Thoracic aorta (tissue), 2 donors: ENCODE data around the gene DHRSX. TPM values are rescaled to one million over a fixed set of nuclear protein-coding genes. Genes with fewer than 3 reads are reported as not detected.
"Not testable (repeated sequence)": the region's sequence is repeated elsewhere in the genome, so short reads cannot be mapped to it uniquely, and the experiment has no call there.

Experiments
- ATAC-seq: fragments of 150-250 bp; one replicate; pipeline ENCODE4 v1.8.0; 2017; ENCODE audit warnings: low read depth; ENCODE audit not compliant: insufficient number of reproducible peaks, low FRiP score
- DNase-seq: peaks from one replicate; pipeline ENCODE4 v3.0.0-alpha.2; 2020; ENCODE audit warnings: low spot score
- H3K27ac ChIP-seq, 2 donors: fragments of 200-600 bp; sonication (generic); 1 replicate in 1 of 2; 2 replicates in 1 of 2; pipeline ENCODE4 v1.5.1; 2016; ENCODE audit warnings: mild to moderate bottlenecking in 2 of 2, moderate library complexity in 2 of 2
- H3K27me3 ChIP-seq: fragments of 200-600 bp; sonication (generic); replicated peaks from 2 replicates; pipeline ENCODE4 v1.6.0; 2016; ENCODE audit warnings: mild to moderate bottlenecking; ENCODE audit not compliant: insufficient read depth
- H3K36me3 ChIP-seq: fragments of 200-600 bp; sonication (generic); one replicate; pipeline ENCODE4 v1.5.1; 2016
- H3K4me1 ChIP-seq, 2 donors: fragments of 200-600 bp; sonication (generic); 1 replicate in 1 of 2; 2 replicates in 1 of 2; pipeline versions ENCODE4 v1.5.1 to v1.6.0; 2016; ENCODE audit warnings: low read depth in 2 of 2, mild to moderate bottlenecking in 1 of 2; ENCODE audit not compliant: control insufficient read depth in 1 of 2
- H3K4me3 ChIP-seq: fragments of 200-600 bp; sonication (generic); 2 replicates; pipeline ENCODE4 v1.5.1; 2016; ENCODE audit warnings: mild to moderate bottlenecking
- H3K9me3 ChIP-seq: fragments of 200-600 bp; sonication (generic); 2 replicates; pipeline ENCODE4 v1.5.1; 2016
- total RNA-seq, 2 donors: library from RNA; depleted of rRNA; stranded (reverse); fragments of >200 nt; gene quantifications; one replicate each; pipeline versions ENCODE4 v1.1.0 to v1.2.3, GENCODE V29; 2016
- TF ChIP-seq, protein P1 (sequence below): fragments of 200-600 bp; sonication (generic); IDR thresholded peaks from one replicate; pipeline ENCODE4 v1.5.1; 2019; ENCODE audit warnings: antibody characterized with exemption

DHRSX gene
- total RNA-seq, 2 donors from 2014 or later, result 14.9 to 16.8 TPM

- Histone ChIP-seq H3K4me1 (no peaks in the 10 kb centered on the region), H3K36me3 (peaks cover 4% of the 10 kb centered on the region), H3K9me3 (no peaks in the 10 kb centered on the region), H3K4me3 (no peak overlapping the region), H3K27ac (no peak overlapping the region), H3K27me3 (no peaks in the 10 kb centered on the region)
- ATAC-seq (no peak), DNase-seq (no peak)
- TF ChIP-seq, protein P1, sequence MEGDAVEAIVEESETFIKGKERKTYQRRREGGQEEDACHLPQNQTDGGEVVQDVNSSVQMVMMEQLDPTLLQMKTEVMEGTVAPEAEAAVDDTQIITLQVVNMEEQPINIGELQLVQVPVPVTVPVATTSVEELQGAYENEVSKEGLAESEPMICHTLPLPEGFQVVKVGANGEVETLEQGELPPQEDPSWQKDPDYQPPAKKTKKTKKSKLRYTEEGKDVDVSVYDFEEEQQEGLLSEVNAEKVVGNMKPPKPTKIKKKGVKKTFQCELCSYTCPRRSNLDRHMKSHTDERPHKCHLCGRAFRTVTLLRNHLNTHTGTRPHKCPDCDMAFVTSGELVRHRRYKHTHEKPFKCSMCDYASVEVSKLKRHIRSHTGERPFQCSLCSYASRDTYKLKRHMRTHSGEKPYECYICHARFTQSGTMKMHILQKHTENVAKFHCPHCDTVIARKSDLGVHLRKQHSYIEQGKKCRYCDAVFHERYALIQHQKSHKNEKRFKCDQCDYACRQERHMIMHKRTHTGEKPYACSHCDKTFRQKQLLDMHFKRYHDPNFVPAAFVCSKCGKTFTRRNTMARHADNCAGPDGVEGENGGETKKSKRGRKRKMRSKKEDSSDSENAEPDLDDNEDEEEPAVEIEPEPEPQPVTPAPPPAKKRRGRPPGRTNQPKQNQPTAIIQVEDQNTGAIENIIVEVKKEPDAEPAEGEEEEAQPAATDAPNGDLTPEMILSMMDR, result no peak
These were observed 274.6 kb downstream of the DHRSX start for GRCh38 chrX:2226182-2226581.

DNA sequence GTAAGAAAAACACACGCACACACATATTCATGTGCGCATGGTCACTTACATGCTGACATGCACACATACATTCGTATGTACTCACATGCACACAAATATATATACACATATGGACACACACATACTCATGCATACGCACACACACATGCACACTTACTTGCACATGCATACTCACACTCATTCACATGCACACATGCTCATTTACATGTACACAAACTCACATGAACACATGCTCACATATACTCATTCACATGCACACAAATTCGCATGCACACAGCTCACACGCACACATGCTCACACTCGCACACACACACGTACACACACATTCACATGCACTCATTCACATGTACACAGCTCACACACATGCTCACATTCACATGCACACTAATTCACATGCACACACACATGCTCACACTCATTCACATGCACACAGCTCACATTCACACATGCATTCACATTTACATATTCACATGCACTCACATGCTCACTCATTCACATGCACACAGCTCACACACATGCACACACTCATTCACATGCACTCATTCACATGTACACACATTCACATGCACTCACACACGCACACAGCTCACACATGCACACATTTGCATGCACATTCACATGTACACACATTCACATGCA lies 276.1 kb downstream of the DHRSX start:
- ATAC-seq, result no peak
- H3K9me3 ChIP-seq, result peaks cover 4% of the 10 kb centered on the region
- no peak overlapping the region for H3K27ac ChIP-seq
- H3K36me3 ChIP-seq, result peaks cover 16% of the 10 kb centered on the region
- no peak overlapping the region for H3K4me3 ChIP-seq
- DNase-seq, result no peak
- H3K27me3 ChIP-seq, result no peaks in the 10 kb centered on the region
- H3K4me1 ChIP-seq, result no peaks in the 10 kb centered on the region
- TF ChIP-seq, protein P1, result no peak

DNA sequence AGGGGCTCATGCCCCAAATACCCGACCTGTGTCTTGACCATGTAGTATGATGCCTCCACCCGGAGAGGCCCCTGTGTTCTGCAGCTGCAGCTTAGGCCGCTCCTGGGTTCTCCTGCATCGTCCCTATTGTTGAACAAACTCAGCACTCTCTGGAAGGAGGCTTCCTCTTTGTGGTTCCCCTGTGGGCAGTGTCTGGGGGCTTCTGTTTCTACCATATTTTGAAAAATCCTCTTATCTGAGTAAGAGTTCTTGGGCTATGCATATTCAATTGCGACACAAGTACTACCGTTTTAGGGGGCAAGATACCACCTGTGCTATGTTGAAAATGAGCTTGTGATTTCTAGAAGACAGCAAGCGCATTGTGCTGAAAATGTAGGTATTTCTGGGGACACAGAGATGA lies 276.6 kb downstream of the DHRSX start:
- H3K4me3 ChIP-seq, result no peak overlapping the region
- TF ChIP-seq, protein P1, result no peak
- no peaks in the 10 kb centered on the region for H3K27me3 ChIP-seq
- H3K4me1 ChIP-seq, result no peaks in the 10 kb centered on the region
- peaks cover 17% of the 10 kb centered on the region for H3K36me3 ChIP-seq
- peaks cover 8% of the 10 kb centered on the region for H3K9me3 ChIP-seq
- DNase-seq (no peak), ATAC-seq (no peak)
- no peak overlapping the region for H3K27ac ChIP-seq

GRCh38 chrX:2220829-2221567 lies 279.8 kb downstream of the DHRSX start:
- TF ChIP-seq, protein P1, result no peak
- Histone ChIP-seq H3K4me1 (no peaks in the 10 kb centered on the region), H3K4me3 (no peak overlapping the region), H3K27ac (no peak overlapping the region), H3K27me3 (no peaks in the 10 kb centered on the region), H3K9me3 (peaks cover 10% of the 10 kb centered on the region), H3K36me3 (peaks cover 17% of the 10 kb centered on the region)
- no peak for DNase-seq
- ATAC-seq, result no peak

- no peak overlapping the region for H3K4me3 ChIP-seq
- H3K27me3 ChIP-seq, result no peaks in the 10 kb centered on the region
- H3K9me3 ChIP-seq, result peaks cover 11% of the 10 kb centered on the region
- TF ChIP-seq, protein P1, result no peak
- DNase-seq (no peak), ATAC-seq (no peak)
- peaks cover 17% of the 10 kb centered on the region for H3K36me3 ChIP-seq
- no peaks in the 10 kb centered on the region for H3K4me1 ChIP-seq
- H3K27ac ChIP-seq, result no peak overlapping the region
These were observed 280.5 kb downstream of the DHRSX start for GRCh38 chrX:2220296-2220695.

DNA sequence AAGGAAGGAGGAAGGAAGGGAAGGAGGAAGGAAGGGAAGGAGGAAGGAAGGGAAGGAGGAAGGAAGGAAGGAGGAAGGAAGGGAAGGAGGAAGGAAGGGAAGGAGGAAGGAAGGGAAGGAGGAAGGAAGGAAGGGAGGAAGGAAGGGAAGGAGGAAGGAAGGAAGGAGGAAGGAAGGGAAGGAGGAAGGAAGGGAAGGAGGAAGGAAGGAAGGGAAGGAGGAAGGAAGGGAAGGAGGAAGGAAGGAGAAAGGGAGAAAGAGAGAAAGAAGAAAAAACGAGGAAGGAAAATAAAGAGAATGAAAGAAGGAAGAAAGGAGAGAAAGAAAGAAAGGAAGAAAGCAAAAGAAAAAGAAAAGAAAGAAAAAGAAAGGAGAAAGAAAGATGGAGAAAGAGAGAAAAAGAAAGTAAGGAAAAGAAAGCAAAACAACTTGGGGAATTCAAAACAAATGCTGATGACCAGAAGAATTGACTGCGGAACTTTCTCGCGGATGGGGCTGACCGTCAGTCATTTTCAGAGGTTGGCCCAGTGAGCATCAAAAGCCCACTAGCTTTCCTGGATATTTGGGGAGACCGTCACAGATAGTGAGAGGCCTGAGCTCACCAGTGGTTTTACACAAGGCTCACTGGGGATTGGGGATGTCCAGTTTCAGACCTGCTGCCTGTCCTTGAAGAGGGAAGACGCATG lies 286.5 kb downstream of the DHRSX start:
- H3K36me3 ChIP-seq, H3K9me3 ChIP-seq, DNase-seq, H3K27ac ChIP-seq, H3K4me3 ChIP-seq, H3K27me3 ChIP-seq, ATAC-seq, H3K4me1 ChIP-seq: not testable (repeated sequence)

DNA sequence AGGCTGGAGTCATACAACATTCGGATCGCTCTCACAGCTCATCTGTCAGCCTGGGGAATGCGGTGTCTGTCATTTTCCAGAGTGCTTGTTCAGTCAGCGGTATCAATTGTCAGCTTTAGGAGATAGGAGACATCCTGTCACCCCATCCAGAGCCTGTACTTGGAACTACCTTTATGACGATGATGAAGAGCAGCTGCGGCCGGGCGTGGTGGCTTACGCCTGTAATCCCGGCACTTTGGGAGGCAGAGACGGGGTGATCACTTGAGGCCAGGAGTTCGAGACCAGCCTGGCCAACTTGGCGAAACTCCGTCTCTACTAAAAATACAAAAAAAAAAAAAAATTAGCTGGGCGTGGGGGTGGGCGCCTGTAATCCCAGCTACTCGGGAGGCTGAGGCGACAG lies 289.1 kb downstream of the DHRSX start:
- not testable (repeated sequence) for H3K27ac ChIP-seq, H3K4me3 ChIP-seq, H3K4me1 ChIP-seq, ATAC-seq, H3K9me3 ChIP-seq, H3K36me3 ChIP-seq, DNase-seq, H3K27me3 ChIP-seq
